ENCODE measurements around the gene B4GALT7.

DNA sequence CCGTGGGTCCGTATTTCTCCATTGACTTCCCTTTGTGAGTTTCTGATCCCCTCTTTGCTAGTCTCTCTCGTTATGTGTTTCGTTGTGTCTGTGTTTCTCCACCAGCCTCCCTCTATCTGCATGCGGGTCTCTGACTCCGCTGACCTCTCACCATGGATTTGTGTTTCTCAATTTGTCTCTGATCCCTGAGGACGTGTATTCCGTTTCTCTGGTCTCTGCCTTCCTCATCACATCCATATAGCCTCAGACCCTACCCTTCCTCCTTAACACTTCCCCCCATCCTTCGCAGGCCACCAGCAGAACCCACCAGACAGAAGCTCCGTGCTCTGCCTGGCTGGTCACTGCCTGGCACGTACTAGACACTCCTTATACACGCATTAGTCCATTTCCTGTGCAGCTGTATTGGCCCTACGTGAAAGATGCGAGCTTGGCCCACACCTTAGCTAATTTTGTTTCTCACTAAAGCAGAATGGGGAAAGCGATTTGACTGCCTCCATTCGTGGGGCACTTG is 631 bp downstream of the B4GALT7 start:
- TF ChIP-seq, protein P1, sequence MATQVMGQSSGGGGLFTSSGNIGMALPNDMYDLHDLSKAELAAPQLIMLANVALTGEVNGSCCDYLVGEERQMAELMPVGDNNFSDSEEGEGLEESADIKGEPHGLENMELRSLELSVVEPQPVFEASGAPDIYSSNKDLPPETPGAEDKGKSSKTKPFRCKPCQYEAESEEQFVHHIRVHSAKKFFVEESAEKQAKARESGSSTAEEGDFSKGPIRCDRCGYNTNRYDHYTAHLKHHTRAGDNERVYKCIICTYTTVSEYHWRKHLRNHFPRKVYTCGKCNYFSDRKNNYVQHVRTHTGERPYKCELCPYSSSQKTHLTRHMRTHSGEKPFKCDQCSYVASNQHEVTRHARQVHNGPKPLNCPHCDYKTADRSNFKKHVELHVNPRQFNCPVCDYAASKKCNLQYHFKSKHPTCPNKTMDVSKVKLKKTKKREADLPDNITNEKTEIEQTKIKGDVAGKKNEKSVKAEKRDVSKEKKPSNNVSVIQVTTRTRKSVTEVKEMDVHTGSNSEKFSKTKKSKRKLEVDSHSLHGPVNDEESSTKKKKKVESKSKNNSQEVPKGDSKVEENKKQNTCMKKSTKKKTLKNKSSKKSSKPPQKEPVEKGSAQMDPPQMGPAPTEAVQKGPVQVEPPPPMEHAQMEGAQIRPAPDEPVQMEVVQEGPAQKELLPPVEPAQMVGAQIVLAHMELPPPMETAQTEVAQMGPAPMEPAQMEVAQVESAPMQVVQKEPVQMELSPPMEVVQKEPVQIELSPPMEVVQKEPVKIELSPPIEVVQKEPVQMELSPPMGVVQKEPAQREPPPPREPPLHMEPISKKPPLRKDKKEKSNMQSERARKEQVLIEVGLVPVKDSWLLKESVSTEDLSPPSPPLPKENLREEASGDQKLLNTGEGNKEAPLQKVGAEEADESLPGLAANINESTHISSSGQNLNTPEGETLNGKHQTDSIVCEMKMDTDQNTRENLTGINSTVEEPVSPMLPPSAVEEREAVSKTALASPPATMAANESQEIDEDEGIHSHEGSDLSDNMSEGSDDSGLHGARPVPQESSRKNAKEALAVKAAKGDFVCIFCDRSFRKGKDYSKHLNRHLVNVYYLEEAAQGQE (IDR thresholded peaks at IDR 0.05; ENCODE audit: insufficient read depth in 1 of 2, low read depth in 2 of 2, low read length in 2 of 2): no peak
- TF ChIP-seq SIN3A (IDR thresholded peaks at IDR 0.05; ENCODE audit: borderline replicate concordance, insufficient read depth, low read length) (no peak), POLR2AphosphoS5 (IDR thresholded peaks at IDR 0.05; ENCODE audit: low read depth, low read length) (no peak), TAF1 (IDR thresholded peaks at IDR 0.05; ENCODE audit: borderline replicate concordance, insufficient read depth, low read length) (no peak), FOXP2 (optimal IDR thresholded peaks at IDR 0.05; ENCODE audit: borderline replicate concordance, extremely low read depth, extremely low read length, insufficient read depth) (no peak)
